HG03342 (cell line): ENCODE measurements around the gene ACTN4.

ENCODE experiments used
- ATAC-seq: cut with Tn5 transposase; IDR thresholded peaks from one replicate; pipeline ENCODE4 v1.9.1; 2021; ENCODE audit warnings: mild to moderate bottlenecking, moderate library complexity; ENCODE audit not compliant: unreplicated experiment

ACTN4 gene

GRCh38 chr19:38708413-38709024, 61.1 kb downstream of the ACTN4 start:
- no peak for ATAC-seq

DNA sequence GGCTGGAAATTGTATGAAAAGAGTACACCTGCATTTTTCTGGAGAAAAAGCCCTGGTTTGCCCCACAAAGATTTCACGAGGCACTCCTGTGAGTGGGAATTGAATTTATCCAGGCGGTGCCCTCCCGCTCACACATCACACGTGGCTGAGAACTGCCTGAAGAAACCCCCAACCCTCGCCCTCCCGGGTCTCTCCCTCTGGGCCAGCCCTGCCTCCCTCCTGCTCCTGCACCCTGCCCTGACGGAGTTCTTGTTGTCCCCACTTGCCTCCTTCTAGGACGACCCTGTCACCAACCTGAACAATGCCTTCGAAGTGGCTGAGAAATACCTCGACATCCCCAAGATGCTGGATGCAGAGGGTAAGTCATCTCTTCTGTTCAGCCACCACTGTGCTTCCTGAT, 61.7 kb downstream of the ACTN4 start:
- ATAC-seq, result no peak

DNA sequence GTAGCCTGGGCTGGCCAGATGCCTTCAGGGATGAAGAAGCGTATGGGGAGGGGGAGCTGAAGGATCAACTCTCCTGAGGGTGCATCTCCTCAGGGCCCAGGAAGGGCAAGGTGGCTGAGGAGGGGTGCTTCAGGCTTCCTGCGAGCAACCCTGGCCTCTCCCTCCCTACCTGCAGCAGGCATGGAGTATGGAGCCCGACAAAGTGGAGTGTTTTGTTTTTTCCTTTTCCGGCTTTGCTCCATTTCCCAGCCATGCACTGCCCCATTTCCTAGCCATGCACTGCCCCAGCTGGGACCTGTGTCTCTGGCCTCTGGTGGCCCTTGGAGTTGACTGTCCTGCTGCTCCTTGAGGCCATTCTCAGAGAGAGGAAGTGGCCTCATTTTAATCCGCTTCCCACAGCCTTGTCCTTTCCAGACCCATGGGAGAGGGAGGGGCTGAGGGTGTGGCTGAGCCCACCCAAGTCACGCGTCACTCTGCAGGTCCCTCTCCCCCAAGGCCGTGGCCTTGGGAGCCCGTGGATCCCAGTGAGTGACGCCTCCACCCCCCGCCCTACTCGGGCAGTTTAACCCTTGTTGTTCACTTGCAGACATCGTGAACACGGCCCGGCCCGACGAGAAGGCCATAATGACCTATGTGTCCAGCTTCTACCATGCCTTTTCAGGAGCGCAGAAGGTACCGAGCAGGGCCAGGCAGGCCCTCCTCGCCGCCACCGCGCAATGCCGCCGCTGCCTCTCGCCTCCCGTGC, 62.4 kb downstream of the ACTN4 start:
- no peak for ATAC-seq

DNA sequence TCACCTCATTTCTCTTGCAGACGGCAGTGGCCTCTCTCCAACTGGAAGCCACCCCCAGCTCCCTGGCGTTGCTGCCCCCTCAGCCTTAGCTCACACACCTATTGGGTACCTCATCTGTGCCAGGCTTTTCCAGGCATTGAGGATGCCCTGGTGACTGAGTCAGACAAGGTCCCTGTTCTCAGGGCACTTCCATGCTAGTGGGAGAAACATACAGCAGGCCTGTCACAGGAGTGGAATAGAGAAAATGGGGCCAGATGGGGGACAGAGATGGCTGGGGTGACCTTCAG, 62.9 kb downstream of the ACTN4 start:
- no peak for ATAC-seq

- no peak for ATAC-seq
Measured at GRCh38 chr19:38710928-38711725, 63.7 kb downstream of the ACTN4 start.

GRCh38 chr19:38711726-38712153, 64.3 kb downstream of the ACTN4 start:
- no peak for ATAC-seq

DNA sequence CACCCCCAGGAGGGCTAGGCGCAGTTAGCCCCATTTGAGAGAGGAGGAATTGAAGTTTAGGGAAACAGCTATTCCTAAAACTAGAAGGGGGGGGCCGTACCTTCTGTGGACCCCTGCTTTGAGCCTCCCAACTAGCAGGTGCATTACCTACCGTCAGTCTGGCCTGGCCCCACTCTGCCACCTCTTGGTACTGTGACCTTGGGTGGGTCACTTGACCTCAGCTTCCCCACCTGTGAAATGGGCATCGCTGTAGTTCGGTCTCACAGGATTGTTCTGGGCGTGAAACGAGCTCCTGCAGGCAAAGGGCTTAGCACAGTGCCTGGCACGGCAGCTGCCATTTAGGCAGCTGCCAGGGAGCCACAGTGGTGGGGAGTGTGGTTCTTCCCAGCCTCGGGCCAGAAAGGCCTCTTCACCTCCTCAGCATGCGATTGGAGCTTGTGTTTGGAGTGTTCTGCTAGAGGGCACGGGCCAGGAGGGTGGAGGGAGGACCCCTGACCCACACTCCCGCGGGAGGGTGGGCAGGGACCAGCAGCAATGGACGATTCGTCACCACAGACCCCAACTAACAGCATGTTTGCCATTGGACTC, 64.8 kb downstream of the ACTN4 start:
- ATAC-seq, result no peak

- ATAC-seq, result no peak
Measured at GRCh38 chr19:38713227-38713649, 65.8 kb downstream of the ACTN4 start.

GRCh38 chr19:38713865-38714264, 66.4 kb downstream of the ACTN4 start:
- ATAC-seq, result no peak

- ATAC-seq, result no peak
Measured at GRCh38 chr19:38714354-38714778, 66.9 kb downstream of the ACTN4 start.

DNA sequence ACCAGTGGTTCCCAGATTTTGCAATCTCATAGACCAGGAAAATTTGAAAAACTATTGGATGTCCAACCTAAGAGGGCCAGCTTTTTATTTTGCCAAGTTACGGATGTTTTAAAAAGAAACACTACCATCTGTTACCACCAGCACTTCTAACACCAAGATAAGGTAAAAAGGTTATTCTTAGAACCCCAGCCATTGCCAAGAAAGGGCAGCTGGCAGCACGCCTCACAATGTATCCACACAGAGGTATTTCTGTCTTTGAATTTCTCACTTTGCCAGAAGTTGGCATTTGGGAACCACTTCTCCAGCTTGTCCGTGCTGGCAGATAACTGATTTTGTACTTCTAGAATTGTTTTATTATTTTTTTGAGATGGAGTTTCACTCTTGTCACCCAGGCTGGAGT, 68.1 kb downstream of the ACTN4 start:
- no peak for ATAC-seq

DNA sequence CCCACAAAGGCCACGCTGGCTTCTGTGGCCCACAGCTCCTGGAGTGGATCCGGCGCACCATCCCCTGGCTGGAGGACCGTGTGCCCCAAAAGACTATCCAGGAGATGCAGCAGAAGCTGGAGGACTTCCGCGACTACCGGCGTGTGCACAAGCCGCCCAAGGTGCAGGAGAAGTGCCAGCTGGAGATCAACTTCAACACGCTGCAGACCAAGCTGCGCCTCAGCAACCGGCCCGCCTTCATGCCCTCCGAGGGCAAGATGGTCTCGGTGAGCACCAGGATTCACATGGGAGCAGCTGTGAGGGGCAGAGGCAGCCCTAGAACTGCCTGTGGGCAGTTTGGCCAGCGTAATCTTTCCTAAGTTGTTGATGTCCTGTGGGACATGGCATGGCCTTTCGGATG, 69.6 kb downstream of the ACTN4 start:
- no peak for ATAC-seq

DNA sequence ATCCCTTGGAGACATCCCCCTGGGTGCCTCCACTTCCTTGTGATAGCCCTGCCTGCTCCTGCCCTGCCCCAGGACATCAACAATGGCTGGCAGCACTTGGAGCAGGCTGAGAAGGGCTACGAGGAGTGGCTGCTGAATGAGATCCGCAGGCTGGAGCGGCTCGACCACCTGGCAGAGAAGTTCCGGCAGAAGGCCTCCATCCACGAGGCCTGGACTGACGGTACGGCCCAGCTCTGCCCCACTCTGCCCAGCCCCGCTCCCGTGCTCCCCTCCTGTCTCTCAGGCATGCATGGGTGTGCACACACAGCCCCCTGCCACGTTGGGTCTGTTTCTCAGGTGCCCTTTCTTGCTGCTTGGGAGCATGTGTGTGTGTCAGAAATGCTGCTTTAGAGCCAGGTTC, 70.4 kb downstream of the ACTN4 start:
- no peak for ATAC-seq

DNA sequence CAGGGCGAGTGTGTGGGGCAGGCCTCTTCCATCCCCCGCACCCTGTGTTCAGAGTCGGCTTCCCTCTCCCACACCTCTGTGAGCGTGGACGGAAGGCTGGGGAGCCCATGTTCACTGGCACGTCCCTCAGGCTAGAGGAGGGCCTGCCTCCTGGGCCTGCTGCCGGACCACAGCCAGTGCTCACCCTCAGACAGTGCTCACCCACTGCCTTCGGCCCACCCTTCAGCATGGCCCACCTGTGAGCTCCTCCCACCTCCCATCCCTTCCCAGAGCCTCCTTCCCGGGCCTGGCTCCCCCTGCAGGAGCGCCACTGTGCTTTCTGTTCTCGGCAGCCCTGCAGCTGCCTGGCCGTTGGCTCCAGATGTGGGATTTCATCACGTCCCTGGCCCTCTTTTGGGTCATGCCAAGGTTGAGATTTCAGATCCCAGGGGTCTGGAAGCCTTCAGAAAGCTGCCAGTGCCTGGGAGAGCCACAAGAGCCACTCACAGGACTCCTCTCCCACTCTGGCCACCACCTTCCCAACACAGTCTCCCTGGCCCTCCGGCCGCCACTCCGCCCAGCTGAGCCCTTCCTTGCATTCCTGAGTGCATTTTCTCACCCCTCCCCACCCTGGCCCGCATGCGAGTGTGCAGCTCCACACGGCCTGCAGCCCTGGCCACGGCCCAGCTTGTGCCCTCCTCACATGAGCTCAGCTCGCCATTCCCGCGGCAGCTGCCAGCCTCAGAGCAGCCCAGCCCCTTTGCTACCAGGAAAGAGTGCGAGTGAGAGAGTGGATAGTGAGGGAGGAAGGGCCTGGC, 71.5 kb downstream of the ACTN4 start:
- no peak for ATAC-seq

DNA sequence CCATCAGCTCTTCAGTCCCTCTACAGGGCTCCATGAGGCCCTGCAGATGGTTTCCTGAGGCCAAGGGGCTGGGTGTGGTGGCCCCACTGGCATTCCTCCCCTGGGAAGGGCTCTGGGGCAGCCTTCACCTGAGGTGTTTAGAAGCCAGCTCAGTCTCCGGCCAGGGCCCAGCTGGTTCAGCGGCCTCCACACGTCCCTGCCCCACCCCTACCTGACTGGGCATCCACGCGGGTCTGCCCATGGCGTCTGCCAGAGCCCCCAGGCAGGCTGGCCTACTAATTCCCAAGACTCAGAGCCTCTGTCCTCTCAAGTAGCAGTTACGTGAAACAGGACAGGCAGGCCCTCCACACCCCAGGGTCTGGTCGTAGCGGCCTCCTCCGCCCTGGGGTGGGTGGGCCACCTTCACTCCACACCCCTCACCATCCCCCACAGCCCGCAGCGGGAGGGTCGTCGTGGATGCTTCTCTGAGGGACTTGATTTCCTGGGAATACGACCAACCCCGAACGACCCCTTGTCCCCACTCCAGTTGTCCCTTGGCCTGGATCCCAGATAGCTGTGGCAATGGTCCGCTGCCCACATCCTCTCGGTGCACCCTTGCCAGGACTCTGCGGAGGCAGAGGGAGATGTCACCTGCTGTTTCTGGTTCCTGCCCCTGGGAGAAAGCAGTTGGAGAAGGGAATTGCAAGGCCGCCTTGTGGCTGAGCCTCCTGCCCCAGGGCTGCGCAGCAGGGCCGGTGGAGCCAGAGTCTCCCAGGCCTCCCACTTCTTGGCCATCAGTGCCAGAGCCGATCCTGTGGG, 72.5 kb downstream of the ACTN4 start:
- ATAC-seq, result no peak

GRCh38 chr19:38720559-38721236, 73.2 kb downstream of the ACTN4 start:
- ATAC-seq, result no peak

- ATAC-seq, result no peak
Measured at GRCh38 chr19:38721496-38721895, 74.0 kb downstream of the ACTN4 start.

- ATAC-seq, result no peak
Measured at GRCh38 chr19:38721979-38722773, 74.7 kb downstream of the ACTN4 start.
